Prostate gland (tissue), 2 donors: ENCODE results near the gene COL6A5. TPM values are rescaled to one million over a fixed set of nuclear protein-coding genes. Genes with fewer than 3 reads are reported as not detected.

ENCODE experiments used
- DNase-seq: peaks from one replicate; pipeline ENCODE4 v3.0.0-alpha.2; 2019; ENCODE audit warnings: low spot score
- H3K27ac ChIP-seq, 2 donors: fragments of 200-600 bp; sonication (generic); 2 replicates each; pipeline ENCODE4 v1.5.1; 2017 to 2019
- H3K27me3 ChIP-seq: fragments of 200-600 bp; sonication (generic); replicated peaks from 2 replicates; pipeline ENCODE4 v1.5.1; 2019; ENCODE audit not compliant: insufficient read depth
- H3K36me3 ChIP-seq, 2 donors: fragments of 200-600 bp; sonication (generic); 1 replicate in 1 of 2; 2 replicates in 1 of 2; pipeline versions ENCODE4 v1.5.1 to v1.8.1; 2017 to 2019
- H3K4me1 ChIP-seq: fragments of 200-600 bp; sonication (generic); replicated peaks from 2 replicates; pipeline ENCODE4 v1.5.1; 2019
- H3K4me3 ChIP-seq, 2 donors: fragments of 200-600 bp; sonication (generic); 2 replicates each; pipeline ENCODE4 v1.5.1; 2017 to 2019
- H3K9me3 ChIP-seq: fragments of 200-600 bp; sonication (generic); 2 replicates; pipeline ENCODE4 v1.5.1; 2017
- POLR2A ChIP-seq: fragments of 450-650 bp; IDR thresholded peaks from one replicate; pipeline ENCODE4 v1.6.1; 2016; ENCODE audit warnings: antibody characterized with exemption, mild to moderate bottlenecking
- POLR2AphosphoS5 ChIP-seq: sonication (generic); formaldehyde crosslinking; IDR thresholded peaks from one replicate; pipeline ENCODE4 v1.6.1; 2017; ENCODE audit warnings: antibody characterized with exemption
- WGBS: methylation state at CpG from one replicate; pipeline ENCODE4 v1.1.5; 2018; 5-methylcytosine and 5-hydroxymethylcytosine counted together
- intact Hi-C: fragments of 100-400 bp; cut with DNase I; formaldehyde crosslinking; loops from one replicate; pipeline ENCODE4 v1.14.2; 2022
- total RNA-seq, 2 donors: library from RNA; depleted of rRNA; stranded (reverse); fragments of >200 nt; gene quantifications; one replicate each; pipeline ENCODE4 v1.1.0, GENCODE V29; 2016
- TF ChIP-seq, protein P1 (sequence below), 4 experiments: fragments of 200-600 bp in 2 of 4; fragments of 450-650 bp in 2 of 4; sonication (generic) in 2 of 4; IDR thresholded peaks; 1 replicate in 3 of 4; 2 replicates in 1 of 4; pipeline ENCODE4 v1.5.1; 2016 to 2019; ENCODE audit warnings: antibody characterized with exemption in 4 of 4, mild to moderate bottlenecking in 2 of 4, moderate library complexity in 2 of 4

COL6A5 gene
- total RNA-seq, 2 donors from 2014 or later, result 0.57 TPM; not detected in 1

DNA sequence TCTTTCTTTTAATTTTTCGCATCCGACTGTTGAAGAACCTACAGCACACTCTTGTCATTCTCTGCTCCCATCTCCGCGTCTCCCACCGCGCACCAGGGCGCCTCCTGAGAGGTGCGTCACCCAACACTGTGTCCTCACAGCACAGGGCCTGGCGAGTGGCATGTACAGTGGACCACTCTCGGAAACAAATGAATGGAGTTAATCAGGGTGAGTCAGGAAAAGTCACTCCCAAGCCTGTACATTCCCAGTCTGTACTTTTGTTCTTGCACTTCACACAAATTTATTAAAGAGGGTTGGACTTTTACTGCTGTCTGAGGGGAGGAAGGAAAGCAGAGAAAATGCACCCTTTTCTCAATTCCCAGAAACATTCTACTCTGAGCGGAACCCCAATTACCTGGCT is 172.1 kb downstream of the COL6A5 start:
- Histone ChIP-seq H3K4me1 (no peaks in the 10 kb centered on the region), H3K27me3 (peaks cover 5% of the 10 kb centered on the region), H3K27ac (no peak overlapping the region), H3K36me3 (no peaks in the 10 kb centered on the region), H3K9me3 (no peaks in the 10 kb centered on the region), H3K4me3 (no peak overlapping the region)
- no peak for DNase-seq
- 17% methylated on average over 11 of the region's 11 CpGs for WGBS
- intact Hi-C loops, result no loop called here
- TF ChIP-seq POLR2A (no peak), POLR2AphosphoS5 (no peak)
- TF ChIP-seq, protein P1, sequence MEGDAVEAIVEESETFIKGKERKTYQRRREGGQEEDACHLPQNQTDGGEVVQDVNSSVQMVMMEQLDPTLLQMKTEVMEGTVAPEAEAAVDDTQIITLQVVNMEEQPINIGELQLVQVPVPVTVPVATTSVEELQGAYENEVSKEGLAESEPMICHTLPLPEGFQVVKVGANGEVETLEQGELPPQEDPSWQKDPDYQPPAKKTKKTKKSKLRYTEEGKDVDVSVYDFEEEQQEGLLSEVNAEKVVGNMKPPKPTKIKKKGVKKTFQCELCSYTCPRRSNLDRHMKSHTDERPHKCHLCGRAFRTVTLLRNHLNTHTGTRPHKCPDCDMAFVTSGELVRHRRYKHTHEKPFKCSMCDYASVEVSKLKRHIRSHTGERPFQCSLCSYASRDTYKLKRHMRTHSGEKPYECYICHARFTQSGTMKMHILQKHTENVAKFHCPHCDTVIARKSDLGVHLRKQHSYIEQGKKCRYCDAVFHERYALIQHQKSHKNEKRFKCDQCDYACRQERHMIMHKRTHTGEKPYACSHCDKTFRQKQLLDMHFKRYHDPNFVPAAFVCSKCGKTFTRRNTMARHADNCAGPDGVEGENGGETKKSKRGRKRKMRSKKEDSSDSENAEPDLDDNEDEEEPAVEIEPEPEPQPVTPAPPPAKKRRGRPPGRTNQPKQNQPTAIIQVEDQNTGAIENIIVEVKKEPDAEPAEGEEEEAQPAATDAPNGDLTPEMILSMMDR (IDR thresholded peaks at IDR 0.05), result no peak

DNA sequence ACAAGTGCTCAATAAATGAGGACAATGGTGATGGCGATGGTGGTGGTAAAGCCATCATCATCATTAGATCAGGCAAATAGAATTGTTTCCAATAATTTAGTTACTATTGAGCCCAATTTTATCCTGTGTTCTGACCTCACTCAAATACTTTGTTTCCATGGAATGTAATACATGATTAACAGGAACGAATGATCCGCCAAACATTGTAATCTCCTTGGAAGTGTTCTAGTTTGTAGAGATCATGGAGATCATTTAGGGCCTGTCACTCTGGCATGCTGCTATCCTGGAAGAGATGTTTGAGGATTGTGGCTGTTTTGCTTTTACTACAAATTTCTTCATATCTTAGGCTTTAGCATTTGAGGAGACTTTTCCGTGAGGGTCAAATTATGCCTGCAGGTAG is 174.3 kb downstream of the COL6A5 start:
- Histone ChIP-seq H3K4me3 (no peak overlapping the region), H3K4me1 (no peaks in the 10 kb centered on the region), H3K27ac (no peak overlapping the region), H3K36me3 (no peaks in the 10 kb centered on the region), H3K9me3 (no peaks in the 10 kb centered on the region), H3K27me3 (peaks cover 5% of the 10 kb centered on the region)
- WGBS, result 85% methylated on average over 4 of the region's 4 CpGs
- DNase-seq, result no peak
- intact Hi-C loops, result no loop called here
- TF ChIP-seq POLR2AphosphoS5 (no peak), POLR2A (no peak)
- TF ChIP-seq, protein P1 (IDR thresholded peaks at IDR 0.05), result no peak

DNA sequence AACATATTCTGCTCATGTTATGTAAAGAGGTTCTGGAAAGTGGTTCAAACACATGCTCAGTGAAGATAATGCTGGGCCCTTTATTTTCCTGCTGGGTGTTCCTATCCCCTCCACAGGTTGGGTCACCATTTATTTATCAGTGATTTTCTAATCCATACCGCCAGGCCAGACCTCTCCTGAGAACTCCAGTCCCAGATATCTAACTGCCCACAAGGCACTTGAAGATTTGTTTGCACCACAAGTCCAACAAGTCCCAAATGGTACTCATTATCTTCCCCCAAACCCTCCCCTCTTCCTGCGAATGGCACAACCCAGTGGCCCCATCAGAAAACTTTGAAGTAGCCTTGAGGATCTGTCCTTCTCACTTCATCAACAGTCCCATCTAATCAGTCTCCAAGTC is 176.9 kb downstream of the COL6A5 start:
- Histone ChIP-seq H3K9me3 (no peaks in the 10 kb centered on the region), H3K4me1 (no peaks in the 10 kb centered on the region), H3K4me3 (no peak overlapping the region), H3K27me3 (peaks cover 2% of the 10 kb centered on the region), H3K36me3 (no peaks in the 10 kb centered on the region), H3K27ac (no peak overlapping the region)
- intact Hi-C loops, result no loop called here
- DNase-seq, result no peak
- WGBS, result 93% methylated on average over 2 of the region's 2 CpGs
- TF ChIP-seq, protein P1 (IDR thresholded peaks at IDR 0.05), result no peak

DNA sequence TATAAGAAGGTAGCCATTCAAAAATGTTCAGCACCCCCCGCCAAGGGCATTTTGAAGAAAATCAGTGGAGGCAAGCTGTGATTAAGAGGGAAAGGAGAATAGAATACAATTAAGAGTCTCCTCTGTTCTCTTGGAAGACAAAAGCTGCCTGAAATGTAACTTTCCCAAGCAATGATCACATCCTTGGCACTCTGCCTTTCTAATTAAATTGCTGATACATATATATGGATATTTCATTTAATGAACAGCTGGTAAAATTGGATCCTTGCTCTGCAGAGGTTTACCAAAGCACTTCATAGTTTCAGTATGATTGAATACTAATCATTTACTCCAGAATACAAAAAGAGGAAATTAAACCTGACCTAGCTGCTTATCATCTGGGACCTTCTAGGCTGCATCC is 182.0 kb downstream of the COL6A5 start:
- Histone ChIP-seq H3K27me3 (no peaks in the 10 kb centered on the region), H3K4me1 (no peaks in the 10 kb centered on the region), H3K27ac (no peak overlapping the region), H3K9me3 (no peaks in the 10 kb centered on the region), H3K4me3 (no peak overlapping the region), H3K36me3 (no peaks in the 10 kb centered on the region)
- intact Hi-C loops, result no loop called here
- TF ChIP-seq, protein P1 (IDR thresholded peaks at IDR 0.05), result no peak
- TF ChIP-seq POLR2A (no peak), POLR2AphosphoS5 (no peak)
- WGBS, result 83% methylated on average over 1 of the region's 1 CpG
- DNase-seq, result no peak

DNA sequence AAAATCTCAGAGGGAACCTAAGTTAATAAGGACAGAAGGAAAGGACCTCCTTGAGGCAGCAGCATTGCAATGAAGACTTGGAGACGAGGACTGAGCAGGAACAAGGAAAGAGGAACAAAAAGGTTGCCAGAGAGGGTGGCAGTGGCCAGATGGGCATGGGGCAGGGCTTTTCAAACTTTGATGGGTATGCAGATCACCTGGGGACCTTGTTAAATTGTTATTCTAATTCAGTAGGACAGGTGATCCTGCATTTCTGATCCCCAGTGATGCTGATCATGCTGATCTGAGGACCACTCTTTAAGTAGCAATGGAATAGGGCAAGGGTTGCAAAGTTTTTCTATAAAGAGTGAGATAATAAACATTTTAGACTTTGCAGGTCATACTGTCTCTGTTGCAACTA is 182.6 kb downstream of the COL6A5 start:
- intact Hi-C loops, result no loop called here
- Histone ChIP-seq H3K4me1 (no peaks in the 10 kb centered on the region), H3K36me3 (no peaks in the 10 kb centered on the region), H3K4me3 (no peak overlapping the region), H3K27ac (no peak overlapping the region), H3K27me3 (no peaks in the 10 kb centered on the region), H3K9me3 (no peaks in the 10 kb centered on the region)
- TF ChIP-seq POLR2AphosphoS5, result no peak
- TF ChIP-seq POLR2A, result no peak
- TF ChIP-seq, protein P1 (IDR thresholded peaks at IDR 0.05), result no peak
- DNase-seq, result no peak
- 67% methylated on average over 1 of the region's 1 CpG for WGBS
